HepG2 (cell line): Measurements from ENCODE around the gene ASTN1. TPM values are rescaled to one million over a fixed set of nuclear protein-coding genes. Genes with fewer than 3 reads are reported as not detected.

Source experiments
- ATAC-seq: fragments of 200-7000 bp; cut with Tn5 transposase; 3 replicates; pipeline ENCODE4 v1.9.1; 2020; ENCODE audit warnings: mild to moderate bottlenecking, moderate library complexity
- BruUV-seq: library from RNA; stranded (reverse); fragments of 400-500 nt; replicated peaks from 2 replicates; lab custom pipeline; 2021; lab: Mats Ljungman, UMichigan
- CTCF ChIA-PET: fragments of 300-600 bp; formaldehyde crosslinking; extraction: SDS; loops from one replicate; lab custom pipeline; 2021; ENCODE audit warnings: low total read pairs, inconsistent platforms, low intra/inter-chr PET ratio; lab: Yijun Ruan, JAX
- POLR2A ChIA-PET: fragments of 350-600 bp; sonication (Branson Sonifier 250); formaldehyde crosslinking; loops from one replicate; lab custom pipeline; 2020; ENCODE audit warnings: antibody characterized with exemption, inconsistent platforms; lab: Yijun Ruan, JAX
- DNase-seq: peaks from one replicate; pipeline ENCODE4 v3.0.0-alpha.2; 2015; ENCODE audit warnings: low spot score
- FAIRE-seq: peaks from 3 replicates; lab custom pipeline; 2011; peaks lifted over from hg19 to GRCh38; lab: Jason Lieb, UNC
- H2AFZ ChIP-seq: one replicate; pipeline ENCODE4 v1.6.1; 2011; ENCODE audit warnings: low read length, inconsistent platforms
- H3K27ac ChIP-seq: fragments of 300-600 bp; 3 replicates; pipeline ENCODE4 v1.8.0; 2011; ENCODE audit warnings: mixed run types, mild to moderate bottlenecking, mixed read lengths, low read length, inconsistent platforms; ENCODE audit not compliant: insufficient read depth; ENCODE audit errors: extremely low read length
- H3K27me3 ChIP-seq, 2 experiments: fragments of 200-600 bp in 1 of 2; 2 replicates in 1 of 2; 3 replicates in 1 of 2; pipeline versions ENCODE4 v1.6.0 to v1.8.0; 2011; ENCODE audit warnings: low read length in 2 of 2, mild to moderate bottlenecking in 2 of 2, moderate library complexity in 2 of 2, inconsistent platforms in 1 of 2; ENCODE audit not compliant: insufficient read depth in 2 of 2, control insufficient read depth in 1 of 2
- H3K36me3 ChIP-seq, 2 experiments: fragments of 200-600 bp in 1 of 2; replicated peaks in 1 of 2; 2 replicates in 1 of 2; 3 replicates in 1 of 2; pipeline versions ENCODE4 v1.5.1 to v1.8.0; 2011; ENCODE audit warnings: low read length in 2 of 2, inconsistent platforms in 1 of 2; ENCODE audit not compliant: insufficient read depth in 2 of 2, control insufficient read depth in 1 of 2
- H3K4me1 ChIP-seq: 2 replicates; pipeline ENCODE4 v1.5.1; 2012; ENCODE audit warnings: low read length, inconsistent platforms; ENCODE audit not compliant: insufficient read depth
- H3K4me2 ChIP-seq: 2 replicates; pipeline ENCODE4 v1.6.0; 2011; ENCODE audit warnings: low read depth, low read length, inconsistent platforms
- H3K4me3 ChIP-seq, 3 experiments: fragments of 200-600 bp in 1 of 3; sonication (generic), shearing (Covaris generic) in 1 of 3; replicated peaks in 1 of 3; 2 replicates each; pipeline ENCODE4 v1.5.1; 2011 to 2016; ENCODE audit warnings: low read length in 3 of 3, inconsistent platforms in 2 of 3, low read depth in 2 of 3, mild to moderate bottlenecking in 2 of 3, control low read depth in 1 of 3, mixed read lengths in 1 of 3; ENCODE audit not compliant: insufficient read depth in 1 of 3
- H3K79me2 ChIP-seq: one replicate; pipeline ENCODE4 v1.6.1; 2011; ENCODE audit warnings: low read length, inconsistent platforms; ENCODE audit not compliant: insufficient read depth
- H3K9ac ChIP-seq: 2 replicates; pipeline ENCODE4 v1.6.0; 2011; ENCODE audit warnings: mild to moderate bottlenecking, low read depth, low read length, inconsistent platforms; ENCODE audit not compliant: insufficient read depth
- H3K9me3 ChIP-seq: 2 replicates; pipeline ENCODE4 v1.5.1; 2012; ENCODE audit warnings: mild to moderate bottlenecking, low read length
- H4K20me1 ChIP-seq: 2 replicates; pipeline ENCODE4 v1.6.0; 2011; ENCODE audit warnings: inconsistent platforms, mild to moderate bottlenecking, low read length, moderate library complexity; ENCODE audit not compliant: insufficient read depth
- AKAP8 ChIP-seq: sonication (generic); formaldehyde crosslinking; IDR thresholded peaks from 2 replicates; pipeline ENCODE4 v1.5.1; 2020; ENCODE audit warnings: mild to moderate bottlenecking, missing genetic modification reagents
- FOSL1 ChIP-seq: sonication (generic); formaldehyde crosslinking; IDR thresholded peaks from 2 replicates; pipeline ENCODE4 v1.9.0; 2021; ENCODE audit warnings: missing genetic modification reagents, borderline replicate concordance
- GLMP ChIP-seq: sonication (generic); formaldehyde crosslinking; IDR thresholded peaks from 2 replicates; pipeline ENCODE4 v1.9.0; 2021; ENCODE audit warnings: missing genetic modification reagents, mild to moderate bottlenecking, borderline replicate concordance
- MTA1 ChIP-seq: sonication (generic); formaldehyde crosslinking; IDR thresholded peaks from 2 replicates; pipeline ENCODE4 v1.4.0; 2020; ENCODE audit warnings: missing genetic modification reagents, mild to moderate bottlenecking, borderline replicate concordance
- NR1H2 ChIP-seq: sonication (generic); formaldehyde crosslinking; IDR thresholded peaks from 2 replicates; pipeline ENCODE4 v1.8.1; 2022; ENCODE audit warnings: low read depth, missing genetic modification reagents, borderline replicate concordance
- PAXIP1 ChIP-seq: sonication (generic); formaldehyde crosslinking; conservative IDR thresholded peaks from 2 replicates; pipeline ENCODE4 v1.4.0; 2020; ENCODE audit warnings: mild to moderate bottlenecking, missing genetic modification reagents, moderate library complexity
- RBFOX2 ChIP-seq: fragments of 200-400 bp; formaldehyde crosslinking; IDR thresholded peaks from 2 replicates; pipeline ENCODE4 v1.6.1; 2017; ENCODE audit warnings: low read depth, mild to moderate bottlenecking, low read length
- RNF2 ChIP-seq: fragments of 450-650 bp; conservative IDR thresholded peaks from 2 replicates; pipeline ENCODE4 v1.6.1; 2016; ENCODE audit warnings: low read depth
- SRY ChIP-seq: sonication (generic); formaldehyde crosslinking; IDR thresholded peaks from 2 replicates; pipeline ENCODE4 v1.8.0; 2022; ENCODE audit warnings: mild to moderate bottlenecking, missing genetic modification reagents
- ZFP36L1 ChIP-seq: sonication (generic); formaldehyde crosslinking; IDR thresholded peaks from 2 replicates; pipeline ENCODE4 v1.8.0; 2022; ENCODE audit warnings: mild to moderate bottlenecking, missing genetic modification reagents, moderate library complexity
- ZNF142 ChIP-seq: sonication (generic); formaldehyde crosslinking; IDR thresholded peaks from 2 replicates; pipeline ENCODE4 v1.4.0; 2020; ENCODE audit warnings: missing genetic modification reagents
- ZNF24 ChIP-seq: fragments of 450-650 bp; IDR thresholded peaks from 2 replicates; pipeline ENCODE4 v1.6.1; 2017; ENCODE audit warnings: antibody characterized with exemption, mild to moderate bottlenecking
- ZNF33A ChIP-seq: sonication (generic); formaldehyde crosslinking; IDR thresholded peaks from 2 replicates; pipeline ENCODE4 v1.5.1; 2020; ENCODE audit warnings: missing genetic modification reagents, mild to moderate bottlenecking, moderate library complexity, borderline replicate concordance
- ZNF556 ChIP-seq: sonication (generic); formaldehyde crosslinking; IDR thresholded peaks from 2 replicates; pipeline ENCODE4 v1.4.0; 2020; ENCODE audit warnings: mild to moderate bottlenecking, missing genetic modification reagents, borderline replicate concordance
- WGBS: methylation state at CpG from one replicate; pipeline ENCODE4 v1.1.6; 2017; ENCODE audit warnings: low lambda C conversion rate; 5-methylcytosine and 5-hydroxymethylcytosine counted together
- in situ Hi-C: cut with HindIII; loops from 2 replicates; pipeline ENCODE4 v1.10.0; 2017; ENCODE audit warnings: low pct_unique_long_range_greater_than_20kb; ENCODE audit not compliant: extremely low pct_ligation_motif_present
- intact Hi-C: fragments of 100-400 bp; cut with micrococcal nuclease; formaldehyde crosslinking; loops from one replicate; pipeline ENCODE4 v1.10.0; 2022; ENCODE audit not compliant: unreplicated experiment
- polyA plus RNA-seq, 8 experiments: library from polyadenylated mRNA; depleted of rRNA in 3 of 8; stranded (reverse) in 7 of 8; unstranded in 1 of 8; fragments of >200 nt; fragmentation: Illumina TruSeq in 4 of 8; extraction: Trizol in 4 of 8; gene quantifications; 2 replicates each; pipeline versions ENCODE4 v1.2.1 to v1.2.3, GENCODE V29; 2011 to 2016; ENCODE audit warnings: low read depth in 4 of 8, missing spikeins in 1 of 8, mixed read lengths in 1 of 8; ENCODE audit not compliant: insufficient read depth in 1 of 8
- total RNA-seq, 5 experiments: library from RNA; depleted of rRNA; stranded (reverse); fragments of >200 nt; fragmentation: Illumina TruSeq; extraction: Trizol; gene quantifications; 2 replicates each; pipeline ENCODE4 v1.2.3, GENCODE V29; 2016; ENCODE audit warnings: low read depth in 1 of 5

Gene ASTN1
- total and polyA plus RNA-seq, 2 of the 13 experiments (the other 11 are each of a cell fraction or from before 2014, with no cell fraction given) = not detected

GRCh38 chr1:176884286-176884685, 280.2 kb downstream of the ASTN1 start:
- BruUV-seq = no TSS peak
- Histone ChIP-seq H3K4me2 (no peak overlapping the region), H3K79me2 (no peaks in the 10 kb centered on the region), H3K27me3 (no peaks in the 10 kb centered on the region; a peak in 2 of 5 replicates), H3K36me3 (no peaks in the 10 kb centered on the region), H4K20me1 (no peaks in the 10 kb centered on the region), H3K9me3 (no peaks in the 10 kb centered on the region), H3K4me1 (no peaks in the 10 kb centered on the region), H3K4me3 (no peak overlapping the region), H2AFZ (no peak overlapping the region), H3K27ac (no peak overlapping the region), H3K9ac (no peak overlapping the region)
- no peak for ATAC-seq
- in situ Hi-C loops (loop anchor here (5.0 to 25.0 kb wide), 3 partner anchors 327 to 903 kb away; no protein-coding TSS in a partner anchor), intact Hi-C loops (no loop called here)
- FAIRE-seq = no peak
- ChIA-PET POLR2A (no interaction called here), CTCF (no interaction called here)
- 4% methylated on average over 4 of the region's 4 CpGs for WGBS
- no peak for DNase-seq
- TF ChIP-seq FOSL1 (CRISPR knock-in tag) (no peak), ZNF142 (CRISPR knock-in tag) (no peak), NR1H2 (CRISPR knock-in tag) (no peak), SRY (CRISPR knock-in tag) (no peak), ZNF33A (CRISPR knock-in tag) (no peak), ZNF556 (CRISPR knock-in tag) (no peak), RBFOX2 (no peak), RNF2 (no peak), GLMP (CRISPR knock-in tag) (no peak), MTA1 (CRISPR knock-in tag) (no peak), AKAP8 (CRISPR knock-in tag) (no peak), ZFP36L1 (CRISPR knock-in tag) (no peak), ZNF24 (no peak), PAXIP1 (CRISPR knock-in tag) (no peak)
